ENCODE measurements around the gene ABCA3.

GRCh38 chr16:2296661-2297505, 43.6 kb downstream of the ABCA3 start:
- TF ChIP-seq CEBPB (IDR thresholded peaks at IDR 0.05) (no peak), YY1 (IDR thresholded peaks at IDR 0.05; ENCODE audit: low read depth) (0 out of 2 replicates have a peak, but pooled peaks have one; percentile 30), REST (IDR thresholded peaks at IDR 0.05; ENCODE audit: low read depth) (no peak), NFIC (IDR thresholded peaks at IDR 0.05) (no peak), RAD21 (IDR thresholded peaks at IDR 0.05; ENCODE audit: low read depth) (peak; percentile 74), USF1 (IDR thresholded peaks at IDR 0.05) (no peak), EP300 (IDR thresholded peaks at IDR 0.05; ENCODE audit: borderline replicate concordance) (no peak), MAX (IDR thresholded peaks at IDR 0.05) (no peak), FOXM1 (IDR thresholded peaks at IDR 0.05; ENCODE audit: borderline replicate concordance, low read depth) (no peak), ZBTB7A (IDR thresholded peaks at IDR 0.05; ENCODE audit: low read depth) (no peak), TAF1 (IDR thresholded peaks at IDR 0.05; ENCODE audit: low read depth) (no peak), CREB1 (IDR thresholded peaks at IDR 0.05; ENCODE audit: low read depth) (no peak)

Measured in Ishikawa (cell line).